Endothelial cell (in vitro differentiated cells): Measurements from ENCODE around the gene SPEF1. TPM values are rescaled to one million over a fixed set of nuclear protein-coding genes. Genes with fewer than 3 reads are reported as not detected.

Experiments
- DNase-seq: peaks from one replicate; pipeline ENCODE4 v3.0.0; 2021; ENCODE audit warnings: low spot score
- H3K27ac Mint-ChIP-seq: one replicate; pipeline ENCODE4 v1.8.0; 2021; ENCODE audit warnings: mixed read lengths, inconsistent platforms; ENCODE audit not compliant: unreplicated experiment
- H3K27me3 Mint-ChIP-seq: one replicate; pipeline ENCODE4 v1.8.0; 2021; ENCODE audit warnings: mild to moderate bottlenecking, moderate library complexity, mixed read lengths, inconsistent platforms; ENCODE audit not compliant: unreplicated experiment
- H3K36me3 Mint-ChIP-seq: one replicate; pipeline ENCODE4 v1.8.0; 2021; ENCODE audit warnings: mild to moderate bottlenecking, low read depth, mixed read lengths, inconsistent platforms; ENCODE audit not compliant: unreplicated experiment
- H3K4me1 Mint-ChIP-seq: one replicate; pipeline ENCODE4 v1.8.0; 2021; ENCODE audit warnings: mild to moderate bottlenecking, mixed read lengths, inconsistent platforms; ENCODE audit not compliant: unreplicated experiment
- H3K4me3 Mint-ChIP-seq: one replicate; pipeline ENCODE4 v1.8.0; 2021; ENCODE audit warnings: mild to moderate bottlenecking, mixed read lengths, inconsistent platforms; ENCODE audit not compliant: unreplicated experiment
- H3K9me3 Mint-ChIP-seq: one replicate; pipeline ENCODE4 v1.8.0; 2021; ENCODE audit warnings: mixed read lengths, inconsistent platforms; ENCODE audit not compliant: unreplicated experiment
- total RNA-seq: library from RNA; stranded (reverse); fragmentation: NEBNext Ultra II Directional; extraction: Animal tissue kit (Norgen Biotek cat#: 25700); gene quantifications from one replicate; pipeline ENCODE4 v1.2.1, GENCODE V29; 2021; ENCODE audit not compliant: unreplicated experiment
- TF ChIP-seq, protein P1 (sequence below): fragments of 200-600 bp; sonication (generic); IDR thresholded peaks from one replicate; pipeline ENCODE4 v1.5.0; 2021; ENCODE audit warnings: antibody characterized with exemption; ENCODE audit not compliant: unreplicated experiment

SPEF1 gene
- total RNA-seq, 1 donor from 2014 or later, result 0.23 TPM

DNA sequence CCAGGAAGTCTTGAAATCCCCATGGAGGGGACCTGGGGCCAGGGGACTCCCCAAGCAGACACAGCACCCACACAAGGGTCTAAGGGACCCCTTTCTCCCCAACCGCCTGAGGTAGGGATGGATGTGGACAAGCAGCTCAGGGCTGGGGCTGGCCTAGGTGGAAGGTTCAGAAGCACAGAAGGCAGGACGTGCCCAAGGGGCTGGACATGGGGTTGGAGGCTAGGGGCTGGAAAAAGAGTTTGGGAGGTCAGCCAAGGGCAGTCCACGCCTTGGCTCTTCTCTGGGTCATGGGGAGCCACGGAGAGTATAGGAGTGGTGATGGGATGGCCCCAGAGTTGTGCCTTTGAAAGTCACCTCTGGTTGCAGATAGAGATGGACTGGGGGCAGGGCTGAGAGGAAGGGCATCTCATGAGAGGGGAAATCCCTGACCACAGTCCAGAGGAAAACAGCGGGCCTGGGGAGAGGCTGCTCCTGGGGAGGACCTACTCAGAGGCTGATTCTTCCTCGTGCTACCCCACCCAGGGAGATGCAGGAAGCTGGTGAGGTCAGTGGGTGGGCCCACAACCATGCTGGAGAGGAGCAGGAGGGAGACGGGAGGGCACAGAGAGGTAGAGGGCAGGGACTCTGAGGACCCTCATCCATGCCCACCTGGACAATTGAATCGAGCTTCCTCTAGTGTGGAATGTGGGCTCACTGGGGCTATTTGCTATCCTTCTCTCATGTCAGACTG, 51.3 kb downstream of the SPEF1 start:
- peaks cover 17% of the 10 kb centered on the region for H3K27me3 Mint-ChIP-seq
- no peak for DNase-seq
- no peaks in the 10 kb centered on the region for H3K9me3 Mint-ChIP-seq
- TF ChIP-seq, protein P1, sequence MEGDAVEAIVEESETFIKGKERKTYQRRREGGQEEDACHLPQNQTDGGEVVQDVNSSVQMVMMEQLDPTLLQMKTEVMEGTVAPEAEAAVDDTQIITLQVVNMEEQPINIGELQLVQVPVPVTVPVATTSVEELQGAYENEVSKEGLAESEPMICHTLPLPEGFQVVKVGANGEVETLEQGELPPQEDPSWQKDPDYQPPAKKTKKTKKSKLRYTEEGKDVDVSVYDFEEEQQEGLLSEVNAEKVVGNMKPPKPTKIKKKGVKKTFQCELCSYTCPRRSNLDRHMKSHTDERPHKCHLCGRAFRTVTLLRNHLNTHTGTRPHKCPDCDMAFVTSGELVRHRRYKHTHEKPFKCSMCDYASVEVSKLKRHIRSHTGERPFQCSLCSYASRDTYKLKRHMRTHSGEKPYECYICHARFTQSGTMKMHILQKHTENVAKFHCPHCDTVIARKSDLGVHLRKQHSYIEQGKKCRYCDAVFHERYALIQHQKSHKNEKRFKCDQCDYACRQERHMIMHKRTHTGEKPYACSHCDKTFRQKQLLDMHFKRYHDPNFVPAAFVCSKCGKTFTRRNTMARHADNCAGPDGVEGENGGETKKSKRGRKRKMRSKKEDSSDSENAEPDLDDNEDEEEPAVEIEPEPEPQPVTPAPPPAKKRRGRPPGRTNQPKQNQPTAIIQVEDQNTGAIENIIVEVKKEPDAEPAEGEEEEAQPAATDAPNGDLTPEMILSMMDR, result no peak
- H3K36me3 Mint-ChIP-seq, result peaks cover 1% of the 10 kb centered on the region
- no peak overlapping the region for H3K27ac Mint-ChIP-seq
- peaks cover 18% of the 10 kb centered on the region for H3K4me1 Mint-ChIP-seq
- H3K4me3 Mint-ChIP-seq, result peak overlapping the region; percentile 6

DNA sequence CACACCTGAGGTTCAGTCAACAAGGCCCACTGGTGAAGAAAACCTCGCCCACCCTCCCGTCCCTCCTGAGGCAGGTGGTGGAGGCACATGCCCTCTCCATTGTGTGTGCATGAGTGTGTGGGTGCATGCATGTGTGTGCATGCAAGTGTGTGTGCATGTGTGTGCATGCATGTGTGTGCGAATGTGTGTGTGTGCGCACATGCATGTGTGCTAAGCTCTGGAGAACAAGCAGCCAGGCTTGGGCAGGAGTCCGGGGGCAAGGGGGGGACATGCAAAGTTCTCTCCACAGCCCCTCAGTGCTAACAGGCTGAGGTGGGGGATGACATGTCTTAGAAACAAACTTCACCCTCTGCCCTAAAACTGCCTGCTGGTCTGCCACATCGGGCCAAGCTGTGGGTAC, 51.9 kb downstream of the SPEF1 start:
- peaks cover 17% of the 10 kb centered on the region for H3K27me3 Mint-ChIP-seq
- no peak overlapping the region for H3K4me3 Mint-ChIP-seq
- no peak for DNase-seq
- H3K27ac Mint-ChIP-seq, result no peak overlapping the region
- H3K4me1 Mint-ChIP-seq, result peaks cover 18% of the 10 kb centered on the region
- TF ChIP-seq, protein P1, result no peak
- no peaks in the 10 kb centered on the region for H3K9me3 Mint-ChIP-seq
- no peaks in the 10 kb centered on the region for H3K36me3 Mint-ChIP-seq

DNA sequence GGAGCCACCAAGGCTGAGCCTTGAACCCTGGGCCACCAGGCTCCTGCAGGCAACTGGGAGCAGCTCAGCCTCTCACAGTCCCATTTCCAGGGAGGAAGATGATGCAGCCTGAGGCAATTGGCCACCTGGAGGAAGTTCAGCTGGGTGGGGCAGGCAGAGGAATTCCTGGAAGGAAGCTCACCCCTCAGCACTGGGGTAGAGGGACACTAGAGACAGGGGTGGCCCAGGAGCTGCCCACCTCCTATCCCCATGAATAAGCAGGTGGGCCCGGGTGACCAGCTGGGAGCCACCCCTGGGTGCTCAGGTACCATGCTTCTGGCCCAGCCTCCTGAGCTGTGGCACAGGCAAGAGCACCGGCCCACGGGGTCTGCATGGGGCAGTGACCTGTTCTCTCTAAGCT, 52.4 kb downstream of the SPEF1 start:
- Mint-ChIP-seq H3K4me1 (peaks cover 18% of the 10 kb centered on the region), H3K36me3 (no peaks in the 10 kb centered on the region)

DNA sequence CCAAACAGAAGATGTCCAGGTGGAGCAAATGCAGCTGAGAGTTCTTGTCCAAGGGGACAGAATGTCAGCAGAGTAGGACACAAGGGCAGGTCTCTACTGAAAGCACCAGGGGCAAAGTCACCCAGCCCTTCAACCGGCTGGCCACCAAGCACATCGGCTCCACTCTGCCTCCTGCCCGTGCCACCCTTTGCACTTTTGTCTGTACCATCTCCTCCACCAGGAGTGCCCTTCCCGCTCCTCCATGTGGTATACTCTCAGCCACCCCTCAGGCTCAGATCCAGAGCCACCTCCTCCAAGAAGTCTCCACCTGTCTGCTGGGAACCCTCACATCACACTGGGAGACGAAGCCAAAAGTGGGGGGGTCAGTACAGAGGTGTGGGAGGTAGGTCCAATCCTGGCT, 52.9 kb downstream of the SPEF1 start:
- no peak for DNase-seq
- H3K9me3 Mint-ChIP-seq, result no peaks in the 10 kb centered on the region
- H3K36me3 Mint-ChIP-seq, result no peaks in the 10 kb centered on the region
- H3K27me3 Mint-ChIP-seq, result peaks cover 17% of the 10 kb centered on the region
- TF ChIP-seq, protein P1, result no peak
- peaks cover 15% of the 10 kb centered on the region for H3K4me1 Mint-ChIP-seq
- no peak overlapping the region for H3K4me3 Mint-ChIP-seq
- no peak overlapping the region for H3K27ac Mint-ChIP-seq

More for the DNA sequence above, 52.4 kb downstream of the SPEF1 start:
- H3K27me3 Mint-ChIP-seq, result peaks cover 17% of the 10 kb centered on the region
- no peak overlapping the region for H3K27ac Mint-ChIP-seq
- no peaks in the 10 kb centered on the region for H3K9me3 Mint-ChIP-seq
- DNase-seq, result no peak
- TF ChIP-seq, protein P1, result no peak
- no peak overlapping the region for H3K4me3 Mint-ChIP-seq

Other genes starting within 250 kb of the SPEF1 start
- not detected for gene GFRA4, start 118.0 kb downstream of the SPEF1 start, total RNA-seq
- 0.23 TPM for gene ADAM33, start 99.4 kb downstream of the SPEF1 start, total RNA-seq
- gene SIGLEC1, start 68.8 kb downstream of the SPEF1 start, total RNA-seq, result not detected
- 12.7 TPM for gene HSPA12B, start 48.8 kb downstream of the SPEF1 start, total RNA-seq
- 18.0 TPM for gene ADISSP, start 13.7 kb downstream of the SPEF1 start, total RNA-seq
- 57.9 TPM for gene CENPB, start 5.3 kb upstream of the SPEF1 start, total RNA-seq
- 10.4 TPM for gene CDC25B, start 14.9 kb upstream of the SPEF1 start, total RNA-seq
- gene AP5S1, start 39.1 kb upstream of the SPEF1 start, total RNA-seq, result 9.9 TPM
- gene MAVS, start 65.4 kb upstream of the SPEF1 start, total RNA-seq, result 111 TPM
- 53.7 TPM for gene PANK2, start 107.9 kb upstream of the SPEF1 start, total RNA-seq
- 19.8 TPM for gene RNF24, start 234.1 kb upstream of the SPEF1 start, total RNA-seq